Body of pancreas (tissue), 4 donors: ENCODE results near the gene ANKRD6. TPM values are rescaled to one million over a fixed set of nuclear protein-coding genes. Genes with fewer than 3 reads are reported as not detected.

Source experiments
- ATAC-seq: fragments of 150-250 bp; one replicate; pipeline ENCODE4 v1.9.1; 2016
- DNase-seq, 4 donors: peaks; one replicate each; pipeline ENCODE4 v3.0.0-alpha.2; 2019
- H3K27ac ChIP-seq, 4 donors: fragments of 200-600 bp; sonication (generic); 1 replicate in 3 of 4; 2 replicates in 1 of 4; pipeline versions ENCODE4 v1.5.1 to v1.6.1; 2016 to 2019; ENCODE audit warnings: mild to moderate bottlenecking in 1 of 4, mixed read lengths in 1 of 4, moderate library complexity in 1 of 4
- H3K27me3 ChIP-seq, 2 donors: fragments of 200-600 bp; sonication (generic); one replicate each; pipeline ENCODE4 v1.6.0; 2016; ENCODE audit warnings: mild to moderate bottlenecking in 1 of 2
- H3K36me3 ChIP-seq, 2 donors: fragments of 200-600 bp; sonication (generic); replicated peaks in 1 of 2; 2 replicates each; pipeline ENCODE4 v1.5.1; 2016; ENCODE audit warnings: low read depth in 2 of 2; ENCODE audit not compliant: insufficient read depth in 1 of 2
- H3K4me1 ChIP-seq: fragments of 200-600 bp; sonication (generic); one replicate; pipeline ENCODE4 v1.6.0; 2016
- H3K4me3 ChIP-seq, 2 donors: fragments of 200-600 bp; sonication (generic); 1 replicate in 1 of 2; 2 replicates in 1 of 2; pipeline ENCODE4 v1.5.1; 2016 to 2019
- H3K9me3 ChIP-seq, 3 donors: fragments of 200-600 bp; sonication (generic); 1 replicate in 2 of 3; 2 replicates in 1 of 3; pipeline ENCODE4 v1.5.1; 2016
- POLR2A ChIP-seq, 3 donors: fragments of 450-650 bp; IDR thresholded peaks; one replicate each; pipeline ENCODE4 v1.6.1; 2016; ENCODE audit warnings: antibody characterized with exemption in 3 of 3, mild to moderate bottlenecking in 2 of 3
- WGBS, 2 donors: methylation state at CpG; one replicate each; pipeline ENCODE4 v1.1.5; 2017; 5-methylcytosine and 5-hydroxymethylcytosine counted together
- intact Hi-C: fragments of 100-400 bp; cut with DNase I; formaldehyde crosslinking; loops from one replicate; pipeline ENCODE4 v1.15.1; 2023
- total RNA-seq, 2 donors: library from RNA; depleted of rRNA; stranded (reverse); fragments of >200 nt; gene quantifications; one replicate each; pipeline ENCODE4 v1.1.0, GENCODE V29; 2016
- TF ChIP-seq, protein P1 (sequence below), 7 experiments: fragments of 450-650 bp in 4 of 7; fragments of 200-600 bp in 3 of 7; sonication (generic) in 3 of 7; IDR thresholded peaks; one replicate each; pipeline ENCODE4 v1.5.1; 2016 to 2019; ENCODE audit warnings: antibody characterized with exemption in 7 of 7

ANKRD6 gene
- 10 to 100 TPM; 16.9 to 21.4 TPM for total RNA-seq

DNA sequence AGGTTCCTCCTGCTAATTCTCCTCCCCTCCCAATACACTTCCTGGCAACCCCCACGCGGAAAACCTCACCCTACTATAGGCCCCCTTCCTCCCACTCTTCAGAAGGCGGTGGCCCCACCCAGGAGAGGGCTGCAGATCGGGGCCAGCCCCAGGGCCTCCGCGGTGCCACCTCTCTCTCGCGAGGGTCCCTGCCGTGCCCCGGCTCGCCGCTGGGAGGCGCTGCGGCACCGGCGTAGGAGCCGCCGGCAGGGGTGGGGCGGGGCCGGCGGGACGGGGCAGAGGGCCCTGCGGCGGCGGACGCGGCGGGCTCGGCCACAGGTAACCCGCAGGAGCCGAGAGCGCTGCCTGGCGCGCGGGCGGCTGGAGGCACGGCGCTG, at the start of gene ANKRD6:
Gene ANKRD6, plus strand, starts transcription at position 278 of the 377 bp plus-strand sequence. CDS start 133,825 bp downstream, outside the sequence.
- peak within 1 kb of the TSS; percentile 75 to 83 for H3K4me3 ChIP-seq
- intact Hi-C loops = no loop called here
- TF ChIP-seq, protein P1, sequence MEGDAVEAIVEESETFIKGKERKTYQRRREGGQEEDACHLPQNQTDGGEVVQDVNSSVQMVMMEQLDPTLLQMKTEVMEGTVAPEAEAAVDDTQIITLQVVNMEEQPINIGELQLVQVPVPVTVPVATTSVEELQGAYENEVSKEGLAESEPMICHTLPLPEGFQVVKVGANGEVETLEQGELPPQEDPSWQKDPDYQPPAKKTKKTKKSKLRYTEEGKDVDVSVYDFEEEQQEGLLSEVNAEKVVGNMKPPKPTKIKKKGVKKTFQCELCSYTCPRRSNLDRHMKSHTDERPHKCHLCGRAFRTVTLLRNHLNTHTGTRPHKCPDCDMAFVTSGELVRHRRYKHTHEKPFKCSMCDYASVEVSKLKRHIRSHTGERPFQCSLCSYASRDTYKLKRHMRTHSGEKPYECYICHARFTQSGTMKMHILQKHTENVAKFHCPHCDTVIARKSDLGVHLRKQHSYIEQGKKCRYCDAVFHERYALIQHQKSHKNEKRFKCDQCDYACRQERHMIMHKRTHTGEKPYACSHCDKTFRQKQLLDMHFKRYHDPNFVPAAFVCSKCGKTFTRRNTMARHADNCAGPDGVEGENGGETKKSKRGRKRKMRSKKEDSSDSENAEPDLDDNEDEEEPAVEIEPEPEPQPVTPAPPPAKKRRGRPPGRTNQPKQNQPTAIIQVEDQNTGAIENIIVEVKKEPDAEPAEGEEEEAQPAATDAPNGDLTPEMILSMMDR (IDR thresholded peaks at IDR 0.05) = peak; percentile 73 to 99 (median 97)
- TF ChIP-seq POLR2A (IDR thresholded peaks at IDR 0.05) = no peak
- peak within 1 kb of the TSS in 3 of 4 donors; percentile 38 to 65 (median 54) for H3K27ac ChIP-seq
- no peaks in the 10 kb centered on the region for H3K36me3 ChIP-seq
- peaks cover 26% of the 10 kb centered on the region for H3K4me1 ChIP-seq
- H3K9me3 ChIP-seq = no peaks in the 10 kb centered on the region
- H3K27me3 ChIP-seq = no peaks in the 10 kb centered on the region
- ATAC-seq (peak; percentile 96), DNase-seq (peak; percentile 80 to 92 (median 86))
- 0% methylated on average over 2 to 37 of the region's 38 CpGs for WGBS, 2 donors

DNA sequence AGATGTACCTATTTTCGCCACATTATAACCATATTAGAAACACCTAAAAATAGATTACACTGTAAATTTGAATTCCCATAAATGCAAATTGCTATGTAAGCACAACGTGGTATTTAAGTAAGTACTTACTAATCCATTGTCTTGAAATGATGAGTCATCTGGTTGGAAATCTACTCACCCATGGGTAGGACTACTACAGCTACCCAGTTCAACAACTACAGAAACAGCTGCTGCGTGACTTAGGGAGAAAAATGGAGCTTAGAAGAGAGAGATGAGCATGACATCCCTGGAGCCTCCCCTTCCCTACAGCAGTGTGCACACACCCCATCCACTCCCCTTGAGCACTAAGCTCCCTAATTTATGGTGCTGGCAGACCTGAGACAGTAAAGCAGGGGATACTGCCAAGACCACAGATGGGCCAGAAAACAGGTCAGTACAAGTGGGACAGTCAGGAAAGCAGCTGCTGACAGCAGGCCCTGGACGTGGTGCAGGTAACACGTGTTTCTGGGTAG, 47.7 kb upstream of the ANKRD6 start:
- ATAC-seq = no peak

DNA sequence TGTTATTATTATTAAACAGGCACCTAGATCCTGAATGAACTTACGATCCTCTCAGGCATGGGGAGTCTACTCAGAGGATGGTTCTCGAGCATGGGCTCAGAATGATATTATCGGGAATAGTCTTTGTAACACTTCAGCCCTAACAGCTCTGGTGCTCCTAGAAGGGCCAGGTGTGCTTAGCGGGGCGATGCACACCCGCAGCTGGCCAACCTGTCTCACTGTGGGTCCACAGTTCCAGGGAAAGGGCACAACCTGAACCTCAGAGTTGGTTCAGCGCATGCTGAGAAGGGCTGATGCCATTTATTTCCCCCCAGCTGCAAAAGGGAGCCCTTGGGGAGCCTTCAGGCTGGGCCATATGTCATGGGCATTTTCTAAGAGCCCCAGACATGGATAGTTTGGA, 47.1 kb upstream of the ANKRD6 start:
- TF ChIP-seq POLR2A (IDR thresholded peaks at IDR 0.05) = no peak
- TF ChIP-seq, protein P1 (IDR thresholded peaks at IDR 0.05) = no peak
- Histone ChIP-seq H3K4me3 (no peak overlapping the region), H3K36me3 (no peaks in the 10 kb centered on the region), H3K9me3 (no peaks in the 10 kb centered on the region), H3K4me1 (no peaks in the 10 kb centered on the region), H3K27ac (no peak overlapping the region), H3K27me3 (no peaks in the 10 kb centered on the region)
- WGBS, 2 donors = 94 to 100% methylated on average over 3 to 7 of the region's 7 CpGs
- ATAC-seq (no peak), DNase-seq (no peak)
- intact Hi-C loops = no loop called here

More for the DNA sequence above, 47.7 kb upstream of the ANKRD6 start:
- DNase-seq = no peak
- WGBS, 2 donors = 79 to 81% methylated on average over 5 of the region's 5 CpGs
- Histone ChIP-seq H3K27me3 (no peaks in the 10 kb centered on the region), H3K9me3 (no peaks in the 10 kb centered on the region), H3K4me3 (no peak overlapping the region), H3K36me3 (no peaks in the 10 kb centered on the region), H3K27ac (no peak overlapping the region), H3K4me1 (no peaks in the 10 kb centered on the region)
- intact Hi-C loops = no loop called here
- no peak for TF ChIP-seq POLR2A (IDR thresholded peaks at IDR 0.05)
- TF ChIP-seq, protein P1 (IDR thresholded peaks at IDR 0.05) = no peak

DNA sequence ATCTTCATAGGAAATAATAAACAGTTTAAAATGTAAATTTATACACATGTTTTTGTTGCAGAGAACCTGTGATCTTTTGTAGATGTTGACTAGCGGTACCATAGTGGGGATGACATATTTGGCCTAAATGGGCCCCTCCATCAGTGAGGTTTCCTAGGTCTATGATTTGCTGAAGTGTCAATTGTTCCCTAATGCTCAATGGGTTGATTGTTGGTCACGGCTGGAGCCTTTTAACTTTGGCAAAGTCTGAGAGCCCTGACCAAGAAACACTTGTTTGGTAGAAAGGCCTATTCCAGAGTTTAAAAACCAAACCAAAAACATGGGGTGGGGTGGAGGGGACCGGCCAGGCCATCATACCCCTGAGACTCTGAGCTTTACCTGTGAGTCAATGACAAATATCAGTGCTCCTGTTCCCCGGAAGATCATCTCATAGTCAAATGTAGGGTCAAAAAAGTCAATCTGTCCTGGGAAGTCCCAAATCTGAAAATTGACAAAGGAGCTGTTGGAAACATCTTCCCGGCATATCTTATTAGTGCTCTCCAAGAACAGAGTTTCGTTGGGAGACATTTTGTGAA, 45.9 kb upstream of the ANKRD6 start:
- Histone ChIP-seq H3K36me3 (no peaks in the 10 kb centered on the region), H3K9me3 (no peaks in the 10 kb centered on the region), H3K4me3 (no peak overlapping the region), H3K4me1 (no peaks in the 10 kb centered on the region), H3K27me3 (no peaks in the 10 kb centered on the region), H3K27ac (no peak overlapping the region)
- TF ChIP-seq POLR2A (IDR thresholded peaks at IDR 0.05) = no peak
- TF ChIP-seq, protein P1 (IDR thresholded peaks at IDR 0.05) = no peak
- intact Hi-C loops = no loop called here
- no peak for ATAC-seq
- DNase-seq = no peak
- WGBS, 2 donors = 90 to 99% methylated on average over 6 of the region's 6 CpGs
